OCI-LY1 (cell line): ENCODE measurements around the gene CLCN5.

ENCODE experiments used
- EZH2 ChIP-seq: fragments of 200-600 bp; sonication (generic), shearing (Covaris generic); IDR thresholded peaks from 2 replicates; pipeline ENCODE4 v1.8.0; 2017; ENCODE audit warnings: borderline replicate concordance, mixed run types, mild to moderate bottlenecking, antibody characterized with exemption, low read length, moderate library complexity, mixed read lengths
- TF ChIP-seq, protein P1 (sequence below): fragments of 200-600 bp; sonication (generic), shearing (Covaris generic); IDR thresholded peaks from 2 replicates; pipeline ENCODE4 v1.5.1; 2017; ENCODE audit warnings: mild to moderate bottlenecking, antibody characterized with exemption, low read length, moderate library complexity, mixed read lengths

- TF ChIP-seq, protein P1, sequence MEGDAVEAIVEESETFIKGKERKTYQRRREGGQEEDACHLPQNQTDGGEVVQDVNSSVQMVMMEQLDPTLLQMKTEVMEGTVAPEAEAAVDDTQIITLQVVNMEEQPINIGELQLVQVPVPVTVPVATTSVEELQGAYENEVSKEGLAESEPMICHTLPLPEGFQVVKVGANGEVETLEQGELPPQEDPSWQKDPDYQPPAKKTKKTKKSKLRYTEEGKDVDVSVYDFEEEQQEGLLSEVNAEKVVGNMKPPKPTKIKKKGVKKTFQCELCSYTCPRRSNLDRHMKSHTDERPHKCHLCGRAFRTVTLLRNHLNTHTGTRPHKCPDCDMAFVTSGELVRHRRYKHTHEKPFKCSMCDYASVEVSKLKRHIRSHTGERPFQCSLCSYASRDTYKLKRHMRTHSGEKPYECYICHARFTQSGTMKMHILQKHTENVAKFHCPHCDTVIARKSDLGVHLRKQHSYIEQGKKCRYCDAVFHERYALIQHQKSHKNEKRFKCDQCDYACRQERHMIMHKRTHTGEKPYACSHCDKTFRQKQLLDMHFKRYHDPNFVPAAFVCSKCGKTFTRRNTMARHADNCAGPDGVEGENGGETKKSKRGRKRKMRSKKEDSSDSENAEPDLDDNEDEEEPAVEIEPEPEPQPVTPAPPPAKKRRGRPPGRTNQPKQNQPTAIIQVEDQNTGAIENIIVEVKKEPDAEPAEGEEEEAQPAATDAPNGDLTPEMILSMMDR = no peak
- TF ChIP-seq EZH2 = no peak
Measured at GRCh38 chrX:49995795-49996455, 73.5 kb downstream of the CLCN5 start.
